GM21390 (cell line): ENCODE results near the gene TCEANC2.
"Not testable (repeated sequence)": the region's sequence is repeated elsewhere in the genome, so short reads cannot be mapped to it uniquely, and the experiment has no call there.

ENCODE experiments used
- ATAC-seq: cut with Tn5 transposase; IDR thresholded peaks from one replicate; pipeline ENCODE4 v1.9.1; 2021; ENCODE audit not compliant: unreplicated experiment

TCEANC2 gene

GRCh38 chr1:54084794-54085193 lies 31.4 kb downstream of the TCEANC2 start:
- ATAC-seq = no peak

GRCh38 chr1:54086754-54087153 lies 33.3 kb downstream of the TCEANC2 start:
- ATAC-seq = no peak

- ATAC-seq = no peak
Observed at GRCh38 chr1:54088385-54088784, 35.0 kb downstream of the TCEANC2 start.

- no peak for ATAC-seq
Observed at GRCh38 chr1:54091666-54092065, 38.3 kb downstream of the TCEANC2 start.

- no peak for ATAC-seq
Observed at GRCh38 chr1:54094001-54094729, 40.8 kb downstream of the TCEANC2 start.

GRCh38 chr1:54094730-54095105 lies 41.3 kb downstream of the TCEANC2 start:
- not testable (repeated sequence) for ATAC-seq

GRCh38 chr1:54095546-54096226 lies 42.3 kb downstream of the TCEANC2 start:
- ATAC-seq = no peak

- ATAC-seq = no peak
Observed at GRCh38 chr1:54096227-54096876, 42.9 kb downstream of the TCEANC2 start.

GRCh38 chr1:54096877-54097240 lies 43.5 kb downstream of the TCEANC2 start:
- no peak for ATAC-seq

GRCh38 chr1:54099061-54099610 lies 45.7 kb downstream of the TCEANC2 start:
- ATAC-seq = no peak

GRCh38 chr1:54100500-54100899 lies 47.1 kb downstream of the TCEANC2 start:
- ATAC-seq = no peak

GRCh38 chr1:54103414-54103813 lies 50.0 kb downstream of the TCEANC2 start:
- no peak for ATAC-seq

GRCh38 chr1:54104613-54105012 lies 51.2 kb downstream of the TCEANC2 start:
- not testable (repeated sequence) for ATAC-seq

GRCh38 chr1:54105080-54105479 lies 51.7 kb downstream of the TCEANC2 start:
- ATAC-seq = no peak

- ATAC-seq = no peak
Observed at GRCh38 chr1:54105736-54106269, 52.4 kb downstream of the TCEANC2 start.

- ATAC-seq = no peak
Observed at GRCh38 chr1:54107131-54107530, 53.7 kb downstream of the TCEANC2 start.

- ATAC-seq = no peak
Observed at GRCh38 chr1:54108156-54108555, 54.7 kb downstream of the TCEANC2 start.

- ATAC-seq = no peak
Observed at GRCh38 chr1:54109129-54110090, 56.0 kb downstream of the TCEANC2 start.

- no peak for ATAC-seq
Observed at GRCh38 chr1:54110996-54111395, 57.6 kb downstream of the TCEANC2 start.

- ATAC-seq = no peak
Observed at GRCh38 chr1:54111624-54112023, 58.2 kb downstream of the TCEANC2 start.
